ENCODE results near the gene MKNK1.

DNA sequence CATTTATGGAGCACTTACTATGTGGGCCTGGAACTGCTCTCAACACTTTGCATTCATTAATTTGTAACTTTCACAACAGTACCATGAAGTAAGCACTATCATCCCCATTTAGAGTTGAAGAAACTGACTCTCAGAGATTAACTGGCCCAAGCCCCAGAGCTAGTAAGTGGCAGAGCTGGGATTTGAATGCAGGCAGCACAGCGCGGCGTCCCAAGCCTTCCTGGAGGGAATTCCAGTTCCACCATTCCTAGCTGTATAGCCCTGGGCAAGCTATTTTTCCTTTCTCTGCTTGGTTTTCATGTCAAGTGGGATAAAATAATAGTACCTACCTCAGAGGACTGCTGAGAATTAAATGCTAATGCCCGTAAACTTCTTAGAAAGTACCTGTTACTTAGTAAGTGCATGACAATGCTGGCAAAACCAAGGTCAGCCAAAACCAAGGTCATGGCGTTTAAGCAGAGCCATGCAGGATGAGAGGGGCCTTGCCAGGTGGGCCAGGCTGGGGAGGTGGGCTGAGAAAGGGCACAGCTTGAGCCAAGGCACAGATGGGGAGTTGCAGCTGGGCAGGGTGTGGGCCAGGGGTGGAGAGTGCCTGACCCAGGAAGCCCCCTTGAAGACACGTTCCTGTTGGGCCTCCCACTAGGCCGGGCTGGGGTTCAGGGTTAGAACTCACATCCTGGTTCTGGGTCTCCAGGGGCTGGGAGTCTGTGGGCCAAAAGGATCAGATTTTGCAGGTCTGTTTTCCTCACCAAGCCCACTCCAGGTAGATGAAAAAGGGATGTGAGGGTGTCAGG, 48.0 kb downstream of the MKNK1 start:
- TF ChIP-seq, protein P1, sequence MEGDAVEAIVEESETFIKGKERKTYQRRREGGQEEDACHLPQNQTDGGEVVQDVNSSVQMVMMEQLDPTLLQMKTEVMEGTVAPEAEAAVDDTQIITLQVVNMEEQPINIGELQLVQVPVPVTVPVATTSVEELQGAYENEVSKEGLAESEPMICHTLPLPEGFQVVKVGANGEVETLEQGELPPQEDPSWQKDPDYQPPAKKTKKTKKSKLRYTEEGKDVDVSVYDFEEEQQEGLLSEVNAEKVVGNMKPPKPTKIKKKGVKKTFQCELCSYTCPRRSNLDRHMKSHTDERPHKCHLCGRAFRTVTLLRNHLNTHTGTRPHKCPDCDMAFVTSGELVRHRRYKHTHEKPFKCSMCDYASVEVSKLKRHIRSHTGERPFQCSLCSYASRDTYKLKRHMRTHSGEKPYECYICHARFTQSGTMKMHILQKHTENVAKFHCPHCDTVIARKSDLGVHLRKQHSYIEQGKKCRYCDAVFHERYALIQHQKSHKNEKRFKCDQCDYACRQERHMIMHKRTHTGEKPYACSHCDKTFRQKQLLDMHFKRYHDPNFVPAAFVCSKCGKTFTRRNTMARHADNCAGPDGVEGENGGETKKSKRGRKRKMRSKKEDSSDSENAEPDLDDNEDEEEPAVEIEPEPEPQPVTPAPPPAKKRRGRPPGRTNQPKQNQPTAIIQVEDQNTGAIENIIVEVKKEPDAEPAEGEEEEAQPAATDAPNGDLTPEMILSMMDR (IDR thresholded peaks at IDR 0.05) = no peak
- TF ChIP-seq EZH2 (IDR thresholded peaks at IDR 0.05; ENCODE audit: borderline replicate concordance, insufficient read depth, low read depth, low read length, poor library complexity, severe bottlenecking) = no peak
